GM19193 (cell line): ENCODE data around the gene ITPR1.

Experiments used
- POLR2A ChIP-seq: IDR thresholded peaks from 4 replicates; pipeline ENCODE4 v1.6.1; 2011; ENCODE audit not compliant: insufficient read depth, insufficient read length; ENCODE audit errors: extremely low read depth

ITPR1 gene

DNA sequence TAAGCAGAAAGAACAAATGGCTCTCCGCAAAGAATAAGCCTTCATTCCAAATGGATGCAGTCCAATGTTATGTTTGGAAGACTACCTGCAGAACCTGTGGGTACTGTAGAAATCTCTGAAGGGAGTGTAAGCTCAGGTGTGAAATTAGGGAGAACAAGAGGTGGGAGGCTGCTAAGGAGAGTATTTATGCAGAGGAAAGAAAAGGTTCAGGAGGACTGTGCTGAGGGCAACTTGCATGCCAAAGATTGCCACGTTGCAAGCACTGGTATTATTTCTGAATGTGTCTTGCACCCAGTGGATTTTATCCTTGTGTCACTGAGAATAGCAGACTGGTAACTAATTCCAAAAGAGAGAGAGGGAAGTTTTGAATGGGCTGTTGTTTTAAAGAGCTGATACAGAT, 144.1 kb downstream of the ITPR1 start:
- TF ChIP-seq POLR2A = no peak

DNA sequence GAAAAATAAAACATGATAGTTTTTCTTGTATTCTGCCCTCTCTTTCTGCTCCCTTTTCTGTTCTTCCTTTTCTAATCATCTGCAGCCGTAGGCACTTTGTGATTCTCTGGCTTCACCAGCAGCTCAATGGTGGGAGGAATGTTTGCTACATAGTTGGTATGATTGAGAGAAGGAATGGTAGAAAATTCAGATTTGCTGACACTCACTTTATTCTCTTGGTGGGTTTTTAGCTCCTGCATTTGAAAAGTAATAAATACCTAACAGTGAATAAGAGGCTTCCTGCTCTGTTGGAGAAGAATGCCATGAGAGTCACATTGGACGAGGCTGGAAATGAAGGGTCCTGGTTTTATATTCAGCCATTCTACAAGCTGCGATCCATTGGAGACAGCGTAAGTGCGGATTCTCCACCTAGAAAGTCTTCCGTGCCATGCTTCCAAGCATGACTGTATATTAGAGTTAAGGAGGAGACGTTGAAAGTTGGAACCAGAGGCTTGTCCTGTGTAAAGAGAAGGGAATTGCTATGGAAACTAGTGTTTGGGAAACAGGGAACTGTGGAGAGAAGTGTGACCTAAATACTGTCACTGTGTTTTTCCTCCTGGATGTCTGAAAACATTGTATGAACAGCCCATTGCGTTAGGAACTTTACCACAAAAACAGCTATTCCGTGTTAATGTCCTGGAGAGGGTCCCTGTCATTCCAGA, 148.9 kb downstream of the ITPR1 start:
- no peak for TF ChIP-seq POLR2A

DNA sequence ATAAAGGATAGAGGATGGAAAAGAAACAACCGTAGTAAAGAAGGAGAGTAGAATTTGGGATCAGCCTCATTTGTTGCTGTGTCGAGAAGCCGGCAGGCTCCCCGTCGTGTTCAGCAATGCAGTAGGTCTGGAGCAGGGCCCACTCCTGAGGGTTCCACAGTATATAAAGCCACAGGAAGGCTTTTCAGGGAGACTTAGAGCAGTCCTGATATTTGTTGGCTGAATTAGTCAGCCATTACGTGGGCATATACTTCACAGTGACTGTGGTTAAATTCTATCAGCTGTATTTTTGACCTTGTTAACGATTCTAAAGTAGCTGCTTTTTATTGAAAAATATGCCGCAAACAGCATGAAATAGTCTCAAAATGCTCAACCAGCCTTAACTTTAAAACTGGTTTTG, 149.5 kb downstream of the ITPR1 start:
- no peak for TF ChIP-seq POLR2A

DNA sequence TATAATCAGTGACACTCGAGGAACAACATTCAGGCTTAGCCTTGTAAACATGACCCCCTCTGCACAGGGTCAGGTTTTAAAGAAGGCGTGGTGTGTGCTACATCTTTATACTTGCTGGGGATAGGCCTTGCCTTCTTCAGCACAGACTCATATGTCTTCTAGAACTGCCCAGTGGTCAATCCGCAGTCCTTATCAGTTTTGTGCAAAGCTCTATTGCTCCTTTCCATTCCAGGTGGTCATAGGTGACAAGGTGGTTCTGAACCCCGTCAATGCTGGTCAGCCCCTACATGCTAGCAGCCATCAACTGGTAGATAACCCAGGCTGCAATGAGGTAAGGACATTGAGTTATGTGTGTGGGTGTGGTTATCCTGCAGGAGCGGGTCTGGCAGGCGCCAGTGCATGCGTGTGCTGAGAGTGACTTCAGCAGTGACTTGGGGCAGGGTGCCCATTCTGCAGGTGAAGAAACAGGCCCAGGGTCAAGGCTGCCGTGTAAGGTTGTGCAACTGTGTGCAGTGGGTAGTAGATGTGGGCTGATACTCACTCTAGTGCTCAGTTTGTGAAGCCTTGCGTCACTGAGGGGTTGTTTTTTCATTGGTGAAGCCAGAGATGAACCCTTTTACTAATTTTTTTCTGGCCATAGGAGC, 150.9 kb downstream of the ITPR1 start:
- TF ChIP-seq POLR2A = no peak

DNA sequence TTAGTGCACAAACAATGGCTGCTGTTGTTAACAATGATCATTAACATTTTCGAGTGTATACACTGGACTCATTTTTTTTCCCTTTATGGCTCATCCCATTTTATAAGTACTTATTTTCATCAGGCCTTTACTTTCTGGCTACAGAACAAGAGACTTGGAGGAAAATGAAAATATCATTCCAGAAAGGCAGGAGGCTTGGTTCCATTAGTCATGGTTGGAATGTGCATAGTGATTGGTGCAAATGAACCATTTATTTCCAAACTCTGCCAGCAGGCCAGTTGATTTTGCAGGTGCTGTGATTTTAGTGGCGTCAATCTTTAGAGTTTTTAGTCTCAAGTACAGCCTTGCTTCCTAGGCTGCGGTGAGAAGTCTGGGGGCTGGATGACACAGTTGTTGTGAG, 151.8 kb downstream of the ITPR1 start:
- no peak for TF ChIP-seq POLR2A

DNA sequence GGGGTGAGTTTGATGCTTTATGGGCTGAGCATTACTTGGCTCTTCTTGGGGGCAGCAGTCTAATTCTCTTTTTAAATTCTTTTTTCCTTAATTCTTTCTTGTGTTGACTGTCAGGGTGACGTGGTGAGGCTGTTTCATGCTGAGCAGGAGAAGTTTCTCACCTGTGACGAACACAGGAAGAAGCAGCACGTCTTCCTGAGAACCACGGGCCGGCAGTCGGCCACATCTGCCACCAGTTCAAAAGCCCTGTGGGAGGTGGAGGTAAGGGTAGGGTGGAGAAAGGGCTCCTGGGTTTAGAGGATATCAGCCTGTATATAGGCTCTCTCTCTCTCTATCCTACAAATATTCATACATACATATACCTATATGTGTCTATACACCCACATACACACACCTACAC, 152.3 kb downstream of the ITPR1 start:
- TF ChIP-seq POLR2A = no peak

DNA sequence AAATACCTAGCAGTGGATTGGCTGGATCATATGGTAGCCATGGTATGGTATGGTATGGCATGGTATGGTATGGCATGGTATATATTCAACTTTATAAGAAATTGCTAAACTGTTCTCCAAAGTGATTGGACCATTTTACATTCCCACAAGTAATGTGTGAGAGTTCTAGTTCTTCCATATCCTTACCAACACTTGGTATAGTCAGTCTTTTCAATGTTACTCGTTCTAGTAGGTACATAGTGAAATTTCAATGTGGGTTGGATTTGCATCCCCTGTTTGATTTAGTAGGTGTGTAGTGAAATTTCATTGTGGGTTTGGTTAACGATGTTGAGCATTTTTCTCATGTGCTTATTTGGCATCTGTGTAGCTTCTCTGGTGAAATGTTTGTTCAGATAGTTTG, 154.3 kb downstream of the ITPR1 start:
- no peak for TF ChIP-seq POLR2A

DNA sequence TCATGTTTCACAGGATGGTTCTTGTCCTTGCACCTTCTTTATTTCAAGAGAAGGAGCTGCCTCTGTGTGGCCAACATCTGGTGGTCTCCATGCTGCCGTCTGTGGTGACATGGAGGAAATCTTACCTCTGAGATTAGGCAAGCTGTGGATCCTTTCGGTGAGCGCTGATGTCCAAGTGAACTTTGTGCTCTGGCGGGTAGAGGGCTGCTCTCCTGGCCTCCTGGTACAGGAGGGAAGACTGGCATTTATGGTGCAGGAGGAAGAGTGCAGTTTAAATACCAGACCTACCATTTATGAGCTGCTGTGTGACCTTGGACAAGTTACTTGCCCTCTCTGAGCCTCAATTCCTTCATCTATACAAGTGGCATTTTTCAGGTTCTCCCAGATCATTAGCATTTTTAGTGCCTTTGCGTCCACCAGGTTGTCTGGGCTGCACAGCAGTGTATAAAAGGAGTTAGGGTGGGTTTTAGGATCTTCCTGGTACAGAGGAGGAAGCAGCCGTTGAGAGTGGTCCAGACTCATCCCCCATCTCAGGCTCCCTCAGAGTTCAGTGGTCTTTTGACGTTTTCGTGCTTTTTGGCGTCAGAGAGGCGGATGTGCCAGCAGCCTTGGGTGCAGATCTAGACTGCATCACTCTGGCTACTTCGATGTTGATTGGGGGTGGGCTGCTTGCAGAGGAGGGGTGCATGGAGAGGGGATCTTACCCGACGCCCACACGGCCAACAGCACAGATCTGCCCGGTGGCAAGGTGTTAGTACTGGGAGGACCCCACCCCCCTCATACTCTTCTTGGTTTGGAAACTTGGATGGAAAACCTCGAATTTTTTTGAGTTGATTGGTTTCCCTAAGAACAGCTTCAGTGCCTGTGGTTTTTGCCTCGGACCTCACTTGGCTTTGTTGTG, 162.2 kb downstream of the ITPR1 start:
- no peak for TF ChIP-seq POLR2A

DNA sequence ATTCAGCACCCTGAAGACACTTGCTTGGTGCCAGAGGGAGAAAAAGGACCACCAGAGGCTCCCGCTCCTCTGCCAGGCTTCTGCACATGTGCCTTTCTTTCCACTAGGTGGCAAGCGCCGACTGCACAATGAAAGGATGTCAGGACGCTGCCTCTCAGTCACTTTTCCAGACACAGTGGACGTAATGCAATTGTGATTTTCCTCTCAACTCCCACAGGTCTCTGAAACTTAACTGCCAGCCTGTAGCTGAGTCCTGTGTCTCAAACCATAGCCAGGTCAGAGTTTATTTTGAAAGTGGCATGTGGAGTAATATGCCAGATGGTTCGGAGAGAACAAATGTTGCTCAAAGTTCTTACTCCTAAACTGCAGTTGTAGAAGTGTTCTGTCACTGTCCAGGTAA, 162.9 kb downstream of the ITPR1 start:
- no peak for TF ChIP-seq POLR2A

DNA sequence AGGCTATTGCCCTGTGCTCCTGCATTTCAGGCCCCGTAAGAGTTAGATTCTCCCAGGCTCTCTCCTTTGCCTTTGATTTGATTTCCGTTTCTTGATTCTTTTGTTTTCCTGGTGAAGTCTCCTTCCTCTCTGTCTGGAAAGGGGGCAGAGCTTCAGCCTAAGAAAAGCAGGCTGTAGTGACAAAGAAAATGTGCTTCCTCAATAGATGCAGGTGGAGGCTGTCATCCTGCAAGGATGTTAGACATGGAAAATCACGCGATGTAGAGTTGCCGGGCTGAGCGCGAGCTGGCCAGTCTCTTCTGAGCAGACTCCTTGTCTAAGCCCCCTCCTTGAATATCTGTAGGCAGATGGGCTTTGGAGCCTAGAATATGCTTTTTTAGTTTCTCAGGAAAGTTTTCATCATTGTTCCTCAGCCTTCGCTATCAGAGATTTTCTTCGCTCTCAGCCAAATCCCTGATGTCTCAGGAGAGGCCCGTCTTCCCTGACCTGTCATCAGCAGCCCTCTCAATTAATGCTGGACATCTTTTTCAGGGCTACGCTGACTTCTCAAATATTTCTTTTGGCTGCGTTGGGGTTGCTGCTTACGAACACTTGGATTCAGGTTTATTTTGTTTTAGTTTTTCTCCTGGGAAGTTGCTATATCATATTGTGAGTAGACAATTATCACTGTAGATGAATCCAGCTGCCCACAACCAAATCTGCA, 163.6 kb downstream of the ITPR1 start:
- TF ChIP-seq POLR2A = no peak

DNA sequence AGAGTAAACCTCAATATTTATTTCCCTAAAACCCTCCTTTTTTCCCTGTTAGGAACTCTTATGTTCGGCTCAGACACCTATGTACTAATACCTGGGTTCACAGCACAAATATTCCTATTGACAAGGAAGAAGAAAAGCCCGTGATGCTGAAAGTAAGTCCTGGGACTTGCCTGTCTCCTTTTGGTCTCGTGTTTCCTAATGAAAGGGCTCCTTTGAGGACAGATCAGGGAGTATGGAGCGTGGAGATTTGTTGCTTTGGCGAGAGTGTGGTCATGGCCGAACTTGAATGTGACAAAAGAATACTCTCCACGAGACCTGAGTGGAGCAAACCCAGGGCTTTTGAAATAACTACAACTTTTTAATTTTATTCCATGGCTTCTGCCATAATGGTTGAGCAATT, 167.8 kb downstream of the ITPR1 start:
- TF ChIP-seq POLR2A = no peak

DNA sequence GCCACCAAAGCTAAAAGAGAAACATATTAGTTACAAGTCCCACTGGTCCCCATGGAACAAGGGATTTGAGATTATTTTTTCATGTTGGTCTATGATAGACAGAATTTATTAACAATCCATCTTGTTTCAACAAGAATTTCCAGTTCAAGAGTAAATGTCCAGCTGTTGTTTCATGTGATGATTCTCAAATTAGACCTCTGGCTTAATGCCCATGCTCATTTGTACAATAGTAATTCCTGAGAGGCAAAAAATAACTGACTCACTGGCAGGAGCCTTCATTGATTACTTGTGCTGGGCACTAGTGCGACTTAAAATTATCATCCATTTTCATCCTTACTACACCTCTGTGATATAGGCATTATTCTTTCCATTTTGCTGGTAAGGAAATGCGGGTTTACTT, 171.3 kb downstream of the ITPR1 start:
- TF ChIP-seq POLR2A = no peak

DNA sequence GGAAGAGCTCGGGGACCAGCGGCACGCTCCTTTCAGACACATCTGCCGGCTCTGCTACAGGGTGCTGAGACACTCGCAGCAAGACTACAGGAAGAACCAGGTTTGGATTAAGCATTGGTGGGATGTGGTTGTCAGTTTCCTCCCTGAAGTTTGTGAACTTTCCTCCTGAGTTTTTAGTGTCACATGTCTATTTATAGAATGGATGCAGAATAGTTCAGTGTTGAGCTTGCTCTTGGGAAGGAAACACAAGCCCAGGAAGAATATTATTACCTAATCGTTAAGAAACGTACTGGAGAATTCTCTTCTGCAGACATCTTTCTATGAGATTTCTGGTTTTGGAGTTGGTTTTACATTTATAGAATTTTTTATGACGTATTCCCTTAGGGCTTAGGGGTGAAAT, 172.0 kb downstream of the ITPR1 start:
- no peak for TF ChIP-seq POLR2A

DNA sequence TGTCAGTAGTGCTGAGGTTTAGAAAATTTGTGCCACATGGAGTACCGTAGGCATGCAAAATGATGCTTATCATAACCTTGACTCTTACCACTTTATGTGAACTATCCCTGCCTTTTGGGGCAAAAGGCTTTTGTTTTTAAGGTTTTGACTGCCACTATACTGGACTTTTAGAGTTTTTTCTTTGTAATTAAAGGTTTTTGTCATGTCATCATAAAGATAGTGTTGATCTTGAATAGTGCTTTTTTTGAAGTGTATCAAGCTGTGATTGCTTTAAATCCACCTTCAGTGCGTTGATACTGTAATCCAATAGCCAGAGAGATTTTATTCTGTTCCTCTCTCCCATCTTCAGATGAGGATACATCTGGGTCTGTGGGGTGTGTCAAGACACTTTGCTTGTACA, 172.9 kb downstream of the ITPR1 start:
- no peak for TF ChIP-seq POLR2A

DNA sequence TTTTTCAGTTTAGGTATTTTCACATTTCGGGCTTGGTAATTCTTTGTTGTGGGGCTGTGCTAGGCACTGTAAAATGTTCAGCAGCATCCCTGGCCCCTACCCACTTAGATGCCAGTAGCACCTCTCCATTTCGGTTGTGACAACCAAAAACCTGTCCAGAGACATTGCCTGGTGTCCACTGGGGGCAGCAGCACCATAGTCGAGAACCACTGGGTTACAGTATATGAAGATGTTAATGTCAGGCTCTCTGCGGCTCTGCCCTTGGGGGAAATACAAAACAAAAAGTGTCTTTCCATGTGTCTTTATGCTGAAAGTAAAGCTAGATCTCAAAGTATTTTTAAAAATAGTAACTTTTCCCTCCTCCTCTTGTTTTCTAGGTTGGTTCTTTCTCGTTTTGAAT, 177.2 kb downstream of the ITPR1 start:
- TF ChIP-seq POLR2A = no peak
